HG03469 (cell line): Measurements from ENCODE around the gene HIVEP3.

Experiments used
- ATAC-seq: cut with Tn5 transposase; IDR thresholded peaks from one replicate; pipeline ENCODE4 v1.9.1; 2021; ENCODE audit warnings: mild to moderate bottlenecking, moderate library complexity, moderate number of reproducible peaks; ENCODE audit not compliant: unreplicated experiment

The HIVEP3 gene

DNA sequence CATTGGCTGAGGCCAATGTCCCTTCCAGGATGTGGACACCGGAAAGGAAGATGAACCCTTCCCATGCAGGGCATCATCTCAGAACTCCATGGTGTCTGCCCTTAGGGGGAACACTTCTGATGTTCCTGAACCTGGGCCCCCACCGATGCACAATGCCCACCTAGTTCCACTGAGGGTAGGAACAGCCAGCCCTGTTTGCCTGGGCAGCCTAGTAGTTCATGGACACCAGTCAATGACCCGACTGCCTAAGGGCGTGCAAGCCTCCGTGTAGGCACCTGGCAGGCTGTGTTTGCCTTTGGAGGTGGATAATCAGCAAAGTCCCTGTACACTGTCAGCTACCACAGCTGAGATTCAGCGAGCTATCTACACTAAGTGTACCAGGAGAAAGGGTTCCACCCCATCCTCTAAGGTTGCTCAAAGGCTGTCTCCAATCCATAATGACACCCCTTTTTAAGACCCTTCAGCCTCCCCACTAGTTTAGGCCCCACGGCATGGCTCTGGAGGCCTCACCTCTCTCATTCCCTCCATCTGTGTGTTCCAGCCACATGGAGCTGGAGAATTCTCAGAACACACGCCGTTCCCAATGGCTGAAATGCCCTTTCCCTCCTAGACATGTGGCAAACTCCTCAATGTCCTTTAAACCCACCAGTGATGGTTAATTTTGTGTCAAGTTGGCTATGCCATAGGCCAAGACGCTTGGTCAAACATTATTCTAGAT, 309.4 kb downstream of the HIVEP3 start:
- ATAC-seq = no peak

DNA sequence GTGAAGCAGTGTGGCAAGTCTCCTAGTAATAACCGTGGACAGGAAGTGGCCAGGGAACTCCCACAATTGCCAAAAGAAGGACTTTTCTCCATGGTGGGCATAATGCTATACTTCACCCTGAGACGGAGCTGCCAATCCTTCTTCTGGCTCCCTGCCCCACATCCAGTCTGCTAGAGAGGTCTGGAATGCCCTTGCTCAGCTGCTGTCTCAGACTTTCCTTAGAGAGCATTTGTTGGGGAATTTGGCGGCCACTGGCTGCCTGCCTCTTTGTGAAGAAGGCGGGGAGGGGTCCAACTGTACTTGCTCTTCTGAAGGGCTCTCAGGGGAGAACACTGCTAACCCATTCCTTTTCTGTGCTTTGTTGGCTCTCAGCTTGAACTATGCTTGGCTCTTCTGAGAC, 310.5 kb downstream of the HIVEP3 start:
- no peak for ATAC-seq

DNA sequence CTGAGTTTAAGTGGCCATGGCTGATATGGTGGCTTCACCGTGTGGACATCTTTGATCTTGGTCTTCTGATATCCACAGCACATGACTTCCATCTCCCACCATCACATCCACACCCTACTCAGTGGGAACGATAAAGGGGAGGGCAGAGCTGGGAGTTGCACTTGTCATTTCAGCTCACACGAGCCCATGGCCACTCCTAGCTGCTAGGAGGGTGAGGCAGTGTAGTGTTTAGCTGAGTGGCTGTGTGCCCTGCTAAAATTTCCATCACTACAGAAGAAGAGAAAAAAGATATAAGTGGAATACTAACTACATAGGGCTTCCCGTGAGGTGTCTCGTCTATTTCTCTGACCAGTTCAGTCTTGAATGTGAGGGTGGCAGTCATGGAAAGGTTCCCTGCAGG, 310.9 kb downstream of the HIVEP3 start:
- ATAC-seq = no peak

DNA sequence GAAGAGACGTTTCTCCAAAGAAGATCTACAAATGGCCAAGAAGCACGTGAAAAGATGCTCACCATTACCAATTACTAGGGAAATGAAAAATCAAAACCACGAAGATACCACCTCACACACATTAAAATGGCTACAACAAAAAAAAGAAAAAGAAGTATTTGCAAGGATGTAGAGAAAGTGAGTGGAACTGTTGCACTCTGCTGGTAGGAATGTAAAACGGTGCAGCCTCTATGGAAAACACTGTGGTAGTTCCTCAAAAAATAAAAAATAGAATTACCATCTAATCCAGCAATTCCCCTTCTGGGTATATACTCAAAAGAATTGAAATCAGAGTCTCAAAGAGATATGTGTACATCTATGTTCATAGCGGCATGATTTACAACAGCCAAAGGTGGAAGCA, 318.8 kb downstream of the HIVEP3 start:
- ATAC-seq = no peak

DNA sequence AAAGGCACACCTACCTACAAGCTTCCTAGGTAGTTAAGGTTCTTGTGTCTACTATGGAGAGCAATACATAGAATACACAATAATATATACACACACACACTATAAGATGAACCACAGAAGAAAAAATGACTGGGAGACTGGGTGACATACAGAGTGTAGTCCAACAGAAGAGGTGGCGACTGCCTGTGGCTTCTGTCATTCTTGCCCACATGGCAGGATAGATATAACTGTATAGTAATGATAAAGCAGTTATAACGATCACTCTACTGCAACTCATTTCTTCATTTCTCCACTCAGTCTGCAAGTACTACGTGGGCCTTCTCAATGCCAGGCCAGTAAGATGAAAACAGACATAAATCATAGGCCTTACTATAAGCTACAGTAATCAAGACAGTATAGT, 320.4 kb downstream of the HIVEP3 start:
- no peak for ATAC-seq

DNA sequence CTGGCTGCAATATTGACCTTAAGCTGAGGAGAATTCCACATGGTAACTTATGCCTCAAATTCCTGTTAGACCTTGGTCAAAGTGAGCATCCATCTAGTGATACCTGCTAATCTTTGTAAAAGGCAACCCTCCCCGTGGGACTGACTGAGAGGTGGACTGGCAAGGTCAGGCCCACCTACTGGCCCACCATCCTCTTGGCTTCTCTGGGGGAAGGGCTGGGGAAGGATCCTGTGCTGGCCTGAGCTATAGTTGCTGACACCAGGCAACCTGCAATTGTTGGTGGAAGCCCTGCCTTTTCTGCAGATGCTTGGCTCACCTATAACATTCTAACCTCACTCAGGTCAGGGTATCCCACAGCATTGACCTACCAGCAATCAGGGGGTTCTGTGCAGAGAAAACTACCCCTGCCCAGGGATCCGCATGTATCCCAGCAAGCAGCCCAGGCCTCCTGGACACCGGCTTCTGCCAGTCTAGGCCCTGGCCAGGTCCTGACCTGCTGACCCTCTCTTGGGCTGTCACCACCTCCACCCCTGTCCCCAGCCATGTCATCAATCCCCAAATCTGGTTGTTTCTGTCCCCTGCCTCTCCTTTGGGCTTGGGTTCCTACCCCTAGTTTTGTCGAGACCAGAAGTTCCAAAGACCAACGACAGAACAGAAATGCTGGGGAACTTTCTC, 326.1 kb downstream of the HIVEP3 start:
- ATAC-seq = no peak

DNA sequence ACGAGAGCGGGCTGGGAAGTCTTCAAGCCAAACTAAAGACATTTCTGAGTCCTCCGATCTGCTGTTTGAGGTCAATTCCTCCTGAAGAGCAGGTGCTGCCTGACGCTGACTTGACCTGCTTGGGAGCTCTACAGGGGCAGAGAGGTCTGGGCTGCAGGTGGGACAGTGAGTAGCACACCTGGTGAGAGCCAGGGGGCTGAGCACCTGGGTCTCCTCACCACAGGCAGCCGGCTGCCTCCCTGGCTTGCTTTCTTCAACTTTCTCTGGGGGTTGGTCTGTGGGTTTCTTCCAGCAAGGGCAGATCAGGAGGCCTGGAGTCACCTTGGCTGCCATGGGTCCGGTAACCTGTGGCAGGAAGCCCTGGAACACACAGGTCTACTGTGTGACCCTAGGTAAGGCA, 326.8 kb downstream of the HIVEP3 start:
- no peak for ATAC-seq

DNA sequence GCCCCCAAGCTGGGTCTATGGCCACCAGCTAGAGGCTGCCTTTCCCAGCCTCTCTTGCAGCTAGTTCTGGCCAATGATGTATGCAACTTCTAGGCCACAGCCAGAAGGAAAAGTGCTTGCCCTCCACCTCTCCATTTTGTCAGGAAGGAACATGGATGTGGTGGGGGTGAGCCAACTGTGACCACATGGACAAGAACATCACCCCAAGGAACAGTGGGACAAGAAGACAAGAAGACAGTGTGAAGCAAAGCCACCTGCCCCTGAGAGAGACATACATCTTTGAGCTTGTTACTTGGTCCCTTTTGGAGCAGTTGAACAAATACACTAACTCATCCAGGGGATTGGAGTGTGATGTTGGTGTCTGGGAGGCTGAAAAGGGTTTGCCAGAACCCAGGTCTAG, 328.4 kb downstream of the HIVEP3 start:
- ATAC-seq = no peak

DNA sequence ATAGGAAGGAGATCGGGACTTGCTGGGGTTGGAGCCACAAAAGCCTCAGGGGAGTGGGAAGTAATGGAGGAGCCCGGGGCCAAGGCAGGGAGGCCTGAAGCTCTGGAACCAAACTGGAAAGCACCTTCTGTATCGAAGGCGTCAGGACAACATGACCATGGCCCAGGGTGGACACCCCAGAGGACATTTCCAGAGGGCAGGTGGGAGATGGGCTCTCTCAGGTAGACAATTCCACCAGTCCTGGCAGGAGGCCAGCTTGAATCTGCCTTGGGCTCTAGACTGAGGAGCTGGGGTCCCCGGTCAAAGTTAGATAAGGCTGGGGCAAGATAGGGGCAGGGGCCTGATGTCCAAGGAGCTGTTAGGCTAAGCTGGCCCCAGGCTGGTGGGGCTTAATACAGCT, 329.3 kb downstream of the HIVEP3 start:
- no peak for ATAC-seq

DNA sequence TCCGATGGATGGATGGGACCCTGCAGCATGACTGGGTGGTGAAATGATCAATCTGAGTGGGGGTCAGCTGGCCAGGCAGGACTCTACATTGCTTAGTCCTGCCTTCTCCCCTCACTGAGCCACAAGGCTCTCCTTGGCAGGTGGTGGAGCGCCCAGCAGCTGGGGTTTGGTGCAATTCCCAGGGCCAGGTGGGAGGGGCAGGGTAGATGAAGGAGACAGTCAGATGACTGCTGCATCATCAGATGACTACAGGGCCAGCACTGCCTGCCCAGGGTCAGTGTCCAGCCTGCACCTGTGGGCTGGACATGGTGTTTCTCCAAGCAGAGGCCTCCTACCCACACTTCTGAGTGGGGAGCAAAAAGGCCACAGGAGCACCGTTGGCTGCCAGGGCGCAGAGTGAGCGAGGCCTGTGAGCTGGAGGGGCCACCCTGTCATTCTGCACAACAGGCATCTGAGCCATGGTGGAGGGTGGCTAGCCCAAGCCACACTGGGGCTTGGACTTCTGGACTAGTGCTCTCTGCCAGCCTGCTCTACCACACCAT, 330.3 kb downstream of the HIVEP3 start:
- ATAC-seq = no peak

DNA sequence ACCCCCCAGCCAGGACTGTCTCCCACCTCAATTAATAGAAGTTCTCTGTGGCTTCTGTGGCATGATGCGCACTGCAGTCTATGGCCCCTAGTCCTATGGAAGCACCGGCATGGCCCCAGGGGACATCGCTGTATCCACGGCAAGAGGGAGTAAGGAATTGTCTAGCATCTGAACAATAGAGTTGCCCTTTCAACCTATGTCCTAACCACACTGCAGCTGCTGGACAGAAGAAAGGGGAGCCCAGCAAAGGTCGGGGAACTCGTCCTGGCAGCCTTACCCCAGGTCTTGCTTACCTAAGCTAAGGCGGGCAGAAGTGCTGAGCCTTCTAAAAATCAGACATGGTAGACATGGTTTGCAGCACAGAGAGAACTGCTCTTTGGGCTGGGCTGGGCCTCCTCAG, 330.9 kb downstream of the HIVEP3 start:
- ATAC-seq = no peak

DNA sequence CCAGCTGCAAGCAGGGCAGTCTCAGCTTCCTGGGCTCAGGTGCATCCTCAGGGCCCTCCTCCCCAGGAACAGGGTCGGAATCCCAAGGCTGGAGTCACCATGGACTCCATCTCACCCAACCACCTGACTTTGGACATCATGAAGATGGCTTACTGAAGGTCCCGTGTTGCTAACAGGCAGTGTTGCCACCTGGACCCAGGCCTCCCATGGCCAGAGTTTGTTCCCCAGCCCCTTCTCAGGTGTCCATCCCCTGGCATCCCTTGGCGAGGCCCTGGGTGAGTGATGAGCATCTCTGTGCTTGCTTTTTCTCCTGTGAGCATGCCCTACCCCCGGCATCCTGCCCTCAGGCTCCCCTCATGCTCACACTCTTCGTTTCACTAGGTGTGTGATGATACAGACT, 332.5 kb downstream of the HIVEP3 start:
- ATAC-seq = no peak

DNA sequence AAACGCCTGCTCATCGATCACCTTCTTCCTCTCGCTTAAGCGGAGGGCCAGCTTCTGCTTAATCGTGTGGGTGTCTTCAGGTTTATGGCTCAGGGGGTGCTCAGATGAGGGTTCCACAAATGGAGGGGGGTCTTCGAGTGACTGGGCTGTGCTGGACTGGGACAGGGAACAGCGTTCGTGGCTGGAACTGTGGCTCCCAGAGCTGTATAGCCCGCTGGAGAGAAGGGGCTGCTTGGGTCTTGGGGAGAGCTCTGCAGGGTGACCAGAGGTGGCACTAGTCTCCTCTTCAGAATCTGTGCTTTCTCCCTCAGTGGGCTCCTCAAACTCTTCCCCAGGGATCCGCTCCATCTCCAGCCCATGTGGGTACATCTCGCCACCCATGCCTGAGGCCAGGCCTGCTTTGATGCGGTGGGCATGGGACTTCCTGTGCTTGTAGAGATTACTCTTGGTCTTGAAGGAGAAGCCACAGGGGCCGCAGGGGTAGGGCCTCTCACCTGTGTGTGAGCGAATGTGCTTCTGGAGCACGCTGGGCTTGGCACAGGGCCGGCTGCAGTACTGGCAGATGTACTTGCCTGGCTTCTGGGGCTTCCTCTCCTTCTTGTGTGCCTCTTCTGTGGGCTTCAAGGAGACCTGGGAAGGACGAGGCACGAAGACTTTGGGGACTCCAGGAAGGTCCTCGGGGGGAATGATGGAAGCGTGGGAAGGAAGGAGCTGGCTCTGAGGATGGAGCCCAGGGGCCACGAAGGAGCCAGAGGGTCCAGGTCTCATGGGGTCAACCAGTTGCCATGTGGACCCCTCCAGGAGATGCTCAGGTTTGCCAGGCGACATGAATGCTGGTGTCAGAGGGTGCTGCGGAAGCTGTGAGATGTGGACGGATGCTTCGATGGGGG, 334.8 kb downstream of the HIVEP3 start:
- ATAC-seq = no peak

DNA sequence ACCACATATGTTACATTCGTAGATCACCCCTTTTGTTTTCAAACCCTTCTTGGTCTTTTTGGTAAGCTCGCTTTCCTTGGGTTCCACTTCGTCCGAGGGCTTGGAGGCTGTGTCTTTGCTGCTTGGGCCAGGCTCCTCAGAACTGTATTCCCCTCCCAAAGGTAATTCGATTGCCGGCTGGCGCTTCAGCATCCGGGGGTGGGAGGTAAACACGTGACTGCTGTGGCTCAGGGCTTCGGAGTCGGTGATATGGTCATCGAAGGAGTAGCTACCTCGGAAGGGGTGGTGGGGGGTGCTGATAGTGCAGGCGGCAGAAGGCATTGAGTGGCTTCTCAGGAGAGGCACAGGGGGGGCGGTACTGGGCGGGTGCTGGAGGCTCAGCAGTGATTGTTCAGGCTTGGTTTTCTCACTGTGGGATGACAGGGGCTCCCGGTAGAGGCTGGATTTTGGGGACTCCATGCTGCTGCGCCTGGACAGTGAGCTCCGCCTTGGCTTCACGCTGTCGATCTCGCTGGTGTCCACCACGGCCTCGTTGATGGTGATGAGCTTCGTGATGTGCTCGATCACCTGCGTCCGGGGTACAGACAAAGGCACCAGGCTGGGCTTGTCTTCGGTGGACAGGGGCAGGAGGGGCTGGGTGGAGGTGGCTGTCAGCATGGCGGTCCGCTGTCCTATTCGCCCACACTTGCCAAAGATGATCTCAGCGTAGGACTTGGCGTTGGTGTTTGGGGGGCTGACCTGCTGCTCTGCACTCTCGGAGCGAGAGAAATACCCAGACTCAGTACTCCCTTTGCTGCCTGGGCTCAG, 335.7 kb downstream of the HIVEP3 start:
- ATAC-seq = no peak

DNA sequence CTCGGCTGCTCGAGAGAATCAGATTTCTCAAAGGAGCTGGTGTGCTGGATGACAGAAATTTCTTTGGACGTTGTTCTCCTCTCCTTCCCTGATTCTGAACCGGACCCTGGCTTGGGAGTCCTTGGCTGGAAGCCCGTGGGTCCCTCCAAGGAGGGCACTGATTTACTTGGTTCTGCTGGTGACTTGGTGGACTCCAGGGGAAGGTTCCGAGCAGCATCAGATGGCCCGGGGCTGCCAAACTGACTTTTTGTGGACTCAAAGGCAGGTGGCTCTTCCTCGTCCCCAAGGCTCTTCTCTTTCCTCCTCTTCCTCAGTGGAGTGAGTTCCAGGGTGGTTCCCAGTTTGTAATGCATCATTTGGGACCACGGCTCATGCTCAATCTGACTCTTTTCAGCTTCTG, 336.4 kb downstream of the HIVEP3 start:
- no peak for ATAC-seq

DNA sequence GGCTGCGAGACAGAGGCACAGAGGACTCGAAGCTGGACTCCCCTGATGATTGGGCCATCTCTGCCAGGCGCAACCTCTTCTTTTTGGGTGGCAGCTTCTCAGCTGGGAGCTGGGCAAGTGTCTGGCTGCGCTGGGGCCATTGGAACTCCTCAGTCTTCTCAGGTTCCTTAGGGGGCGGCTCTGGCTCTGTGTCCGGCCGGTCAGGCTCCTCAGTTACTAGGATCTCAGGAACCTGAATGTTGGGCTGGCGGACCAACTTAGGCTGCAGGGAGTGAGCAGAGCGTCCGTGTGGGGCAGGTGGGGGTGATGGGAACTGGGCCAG, 336.8 kb downstream of the HIVEP3 start:
- ATAC-seq = no peak

DNA sequence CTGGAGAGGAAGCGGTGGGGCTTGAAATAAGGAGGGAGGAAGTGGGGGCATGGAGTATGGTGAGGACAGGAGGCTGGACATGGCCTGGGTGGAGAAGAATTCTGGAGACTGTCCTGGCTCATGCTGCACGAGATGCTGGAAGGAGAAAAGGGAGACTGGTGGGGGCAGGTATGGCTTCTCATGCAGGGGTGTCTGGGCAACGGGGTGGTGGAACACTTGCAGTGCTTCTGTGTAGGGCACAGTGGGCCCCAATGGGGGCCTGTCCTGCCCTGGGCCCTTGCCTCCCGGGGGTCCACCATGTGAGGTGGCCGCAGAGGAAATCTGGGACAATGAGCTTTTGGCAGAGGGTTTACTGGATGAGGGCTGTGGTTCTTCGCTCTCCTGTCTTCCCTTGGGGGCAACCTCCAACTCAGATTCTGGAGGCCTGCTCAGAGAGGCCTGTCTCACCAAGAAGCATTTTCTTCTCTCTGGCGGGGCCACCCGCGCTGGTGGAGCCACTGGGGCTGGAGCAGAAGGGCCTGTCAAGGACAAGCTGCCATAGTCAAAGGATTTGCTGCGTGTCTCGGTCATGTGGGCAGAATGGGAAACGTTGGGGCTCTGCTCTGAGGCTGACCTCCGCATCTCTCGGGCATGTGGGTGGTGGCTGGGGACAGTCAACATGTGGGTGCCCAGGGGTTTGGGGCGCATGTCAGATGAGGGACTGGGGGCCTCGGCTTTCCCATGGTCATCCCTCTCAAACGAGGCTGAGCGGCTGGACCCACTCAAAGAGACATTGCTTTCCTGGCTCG, 337.3 kb downstream of the HIVEP3 start:
- ATAC-seq = no peak

DNA sequence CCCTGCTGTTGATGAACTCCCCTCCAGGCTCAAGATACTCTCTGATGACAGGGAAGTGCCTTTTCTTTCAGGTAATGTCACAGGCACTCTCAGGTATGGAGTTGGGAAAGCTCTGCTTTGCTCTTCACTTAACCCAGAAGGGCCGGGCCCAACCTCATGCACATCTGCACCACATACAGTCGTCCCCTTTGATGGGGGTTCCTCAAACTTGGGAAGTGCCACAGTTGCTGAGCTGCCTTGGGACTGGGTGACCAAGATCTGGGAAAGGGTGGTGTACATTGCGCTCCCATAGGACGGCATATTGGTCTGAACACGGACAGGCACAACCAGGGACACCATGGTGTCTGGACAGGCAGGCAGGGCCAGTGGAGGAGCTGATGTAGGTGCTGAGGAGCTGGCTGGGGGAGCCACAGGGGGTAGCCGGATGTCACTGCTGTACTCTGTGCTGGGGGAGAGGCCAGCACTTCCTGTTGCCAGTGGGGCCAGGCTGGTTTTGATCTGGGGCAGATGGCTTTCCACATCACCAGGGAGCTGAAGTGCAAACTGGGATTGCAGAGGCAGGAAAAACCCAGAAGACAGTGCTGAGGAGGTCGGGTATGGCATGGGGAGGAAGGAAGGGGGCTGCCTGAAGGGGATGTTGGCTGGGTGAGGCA, 338.1 kb downstream of the HIVEP3 start:
- no peak for ATAC-seq

DNA sequence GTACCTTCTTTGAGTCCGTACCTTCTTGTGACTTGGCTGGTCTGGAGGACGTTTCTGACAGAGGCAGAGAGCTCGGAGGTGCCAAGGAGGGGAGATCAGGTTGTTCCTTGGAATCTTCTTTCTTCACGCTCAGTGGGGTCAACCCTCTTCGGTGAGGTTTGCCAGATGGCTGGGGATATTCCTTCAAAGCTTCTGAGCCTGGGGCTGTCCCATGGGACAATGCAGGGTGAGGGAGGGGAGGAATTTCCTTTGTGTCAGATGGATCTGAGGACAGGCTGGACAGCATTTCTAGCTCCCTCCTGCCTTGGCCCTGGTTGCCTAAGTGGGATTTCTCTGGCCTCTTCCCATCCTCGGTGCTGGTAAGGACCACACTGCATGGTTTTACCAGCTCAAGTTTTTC, 338.7 kb downstream of the HIVEP3 start:
- no peak for ATAC-seq
